ENCODE results near the gene KCNQ2.

DNA sequence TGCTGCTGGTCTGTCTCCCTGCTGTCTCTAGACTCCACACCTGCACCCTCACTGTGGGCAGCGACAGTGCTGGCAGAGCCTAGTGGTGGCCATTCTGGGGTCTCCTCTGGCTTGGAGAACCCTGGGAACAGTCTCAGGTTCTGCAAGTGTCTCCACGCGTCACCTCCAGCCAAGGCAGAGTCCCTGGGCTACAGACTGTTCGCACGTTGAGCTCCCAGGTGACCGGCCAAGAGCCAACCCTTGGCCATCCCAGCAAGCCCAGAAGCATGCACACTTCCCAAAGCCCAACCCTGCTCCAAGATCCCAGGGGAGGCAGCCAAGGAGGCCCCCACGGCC lies 21.6 kb upstream of the KCNQ2 start:
- TF ChIP-seq EP300 (IDR thresholded peaks at IDR 0.05) = no peak
- TF ChIP-seq, protein P1, sequence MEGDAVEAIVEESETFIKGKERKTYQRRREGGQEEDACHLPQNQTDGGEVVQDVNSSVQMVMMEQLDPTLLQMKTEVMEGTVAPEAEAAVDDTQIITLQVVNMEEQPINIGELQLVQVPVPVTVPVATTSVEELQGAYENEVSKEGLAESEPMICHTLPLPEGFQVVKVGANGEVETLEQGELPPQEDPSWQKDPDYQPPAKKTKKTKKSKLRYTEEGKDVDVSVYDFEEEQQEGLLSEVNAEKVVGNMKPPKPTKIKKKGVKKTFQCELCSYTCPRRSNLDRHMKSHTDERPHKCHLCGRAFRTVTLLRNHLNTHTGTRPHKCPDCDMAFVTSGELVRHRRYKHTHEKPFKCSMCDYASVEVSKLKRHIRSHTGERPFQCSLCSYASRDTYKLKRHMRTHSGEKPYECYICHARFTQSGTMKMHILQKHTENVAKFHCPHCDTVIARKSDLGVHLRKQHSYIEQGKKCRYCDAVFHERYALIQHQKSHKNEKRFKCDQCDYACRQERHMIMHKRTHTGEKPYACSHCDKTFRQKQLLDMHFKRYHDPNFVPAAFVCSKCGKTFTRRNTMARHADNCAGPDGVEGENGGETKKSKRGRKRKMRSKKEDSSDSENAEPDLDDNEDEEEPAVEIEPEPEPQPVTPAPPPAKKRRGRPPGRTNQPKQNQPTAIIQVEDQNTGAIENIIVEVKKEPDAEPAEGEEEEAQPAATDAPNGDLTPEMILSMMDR (IDR thresholded peaks at IDR 0.05) = no peak

All from ovary (tissue), 3 donors.